GM08714 (cell line): ENCODE measurements around the gene KIF5B.
"Not testable (repeated sequence)": the region's sequence is repeated elsewhere in the genome, so short reads cannot be mapped to it uniquely, and the experiment has no call there.

Source experiments
- H3K4me3 ChIP-seq: fragments of 200-500 bp; sonication (Bioruptor generic); 2 replicates; pipeline ENCODE4 v1.5.1; 2014; ENCODE audit warnings: mild to moderate bottlenecking, low read length, inconsistent platforms
- ZNF274 ChIP-seq: IDR thresholded peaks from 2 replicates; pipeline ENCODE4 v1.6.1; 2012; ENCODE audit warnings: mild to moderate bottlenecking, low read depth, low read length

The KIF5B gene

DNA sequence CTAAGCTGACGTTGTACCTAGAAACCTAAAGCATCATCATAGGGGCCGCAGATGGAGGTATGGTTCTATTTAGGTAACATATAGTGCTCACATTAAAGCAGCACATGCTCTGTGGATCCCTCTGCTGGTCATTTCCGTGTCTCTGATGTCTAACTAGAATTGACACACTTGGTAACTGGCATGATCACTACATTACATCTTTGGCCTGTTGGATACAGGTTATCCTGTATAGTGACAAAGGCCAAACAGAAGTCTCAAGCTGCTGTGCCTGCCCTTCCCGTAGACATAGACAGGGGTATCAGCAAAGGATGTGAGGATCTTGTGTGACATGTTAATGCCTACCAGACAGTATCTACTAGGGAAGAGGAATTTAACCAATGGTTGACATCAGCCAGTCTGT is 51.2 kb downstream of the KIF5B start:
- no peak for TF ChIP-seq ZNF274
- no peak overlapping the region for H3K4me3 ChIP-seq

DNA sequence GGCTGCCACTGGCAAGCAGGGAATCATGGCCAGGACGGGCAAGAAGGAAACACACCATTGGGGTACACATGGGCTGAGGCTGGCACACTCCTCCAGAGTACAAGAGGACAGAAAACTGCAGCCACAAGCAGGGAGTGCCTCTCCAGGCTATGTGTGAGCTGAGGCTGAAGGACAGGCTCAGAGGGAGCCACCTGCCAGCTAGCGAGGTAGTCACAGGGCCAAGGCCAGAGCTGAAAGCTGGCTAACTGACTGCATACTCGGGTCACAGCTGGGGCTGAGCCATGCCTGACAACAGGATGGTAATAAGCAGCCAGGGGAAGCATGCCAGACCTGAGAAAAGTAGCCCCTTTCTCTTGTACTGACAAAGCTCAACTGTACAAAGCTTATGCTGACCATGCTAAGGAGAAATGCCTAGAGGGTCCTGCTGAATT is 52.0 kb downstream of the KIF5B start:
- no peak overlapping the region for H3K4me3 ChIP-seq
- TF ChIP-seq ZNF274: no peak

DNA sequence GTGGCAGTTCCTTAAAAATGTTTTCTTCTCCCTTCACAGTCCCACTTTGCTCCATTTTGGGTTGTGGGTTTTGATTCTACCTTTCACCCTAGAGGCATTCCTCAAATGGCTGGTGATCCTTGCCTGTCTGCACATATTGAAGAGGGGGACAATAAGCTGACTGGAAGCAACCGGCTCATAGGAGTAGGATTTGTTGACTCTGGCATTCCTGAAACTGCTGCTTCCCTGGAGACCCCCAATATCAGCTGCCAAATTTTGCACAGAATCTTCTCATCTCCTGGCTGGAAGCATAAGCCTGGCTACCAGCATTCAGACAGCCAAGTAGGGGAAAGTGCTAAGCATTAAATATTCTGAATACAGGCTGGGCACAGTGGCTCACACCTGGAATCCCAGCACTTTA is 53.7 kb downstream of the KIF5B start:
- H3K4me3 ChIP-seq: no peak overlapping the region
- TF ChIP-seq ZNF274: no peak

DNA sequence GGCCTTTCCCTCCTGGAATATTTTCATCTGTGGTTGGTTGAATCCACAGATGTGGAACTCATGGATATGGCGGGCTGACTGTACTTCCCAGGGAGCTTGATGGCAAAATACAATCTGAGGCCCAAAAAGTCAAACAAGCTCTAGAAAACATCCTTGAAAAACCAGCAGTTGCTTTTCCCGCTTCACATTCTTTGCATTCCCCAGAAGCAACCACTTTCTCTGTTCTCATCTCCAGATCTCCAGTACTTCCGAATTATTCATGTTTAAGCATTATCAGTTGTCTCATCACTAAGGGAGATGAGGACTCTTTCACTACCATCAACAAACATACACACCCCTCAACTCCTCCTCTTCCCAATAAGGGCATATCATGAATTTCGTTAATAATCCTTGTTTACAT is 55.3 kb downstream of the KIF5B start:
- TF ChIP-seq ZNF274: no peak
- no peak overlapping the region for H3K4me3 ChIP-seq

DNA sequence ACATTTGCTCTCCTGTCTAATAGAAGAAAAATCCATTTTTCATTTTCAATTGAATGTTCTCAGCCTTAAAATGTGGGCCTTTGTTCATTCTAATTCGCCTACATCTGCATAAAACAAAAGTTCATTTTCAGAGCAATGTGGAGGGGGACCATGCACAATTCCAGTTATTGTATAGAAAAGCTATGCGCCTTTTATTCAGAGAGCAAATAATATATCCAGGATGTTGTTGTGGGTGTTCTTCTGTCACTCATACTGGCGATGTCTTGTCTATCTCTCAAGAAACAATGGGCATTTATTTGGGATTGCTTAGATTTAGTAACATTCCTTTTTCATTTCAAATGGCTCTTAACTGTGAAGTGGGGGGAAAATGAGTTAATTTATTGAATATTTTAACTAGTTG is 56.4 kb downstream of the KIF5B start:
- no peak for TF ChIP-seq ZNF274
- H3K4me3 ChIP-seq: no peak overlapping the region

DNA sequence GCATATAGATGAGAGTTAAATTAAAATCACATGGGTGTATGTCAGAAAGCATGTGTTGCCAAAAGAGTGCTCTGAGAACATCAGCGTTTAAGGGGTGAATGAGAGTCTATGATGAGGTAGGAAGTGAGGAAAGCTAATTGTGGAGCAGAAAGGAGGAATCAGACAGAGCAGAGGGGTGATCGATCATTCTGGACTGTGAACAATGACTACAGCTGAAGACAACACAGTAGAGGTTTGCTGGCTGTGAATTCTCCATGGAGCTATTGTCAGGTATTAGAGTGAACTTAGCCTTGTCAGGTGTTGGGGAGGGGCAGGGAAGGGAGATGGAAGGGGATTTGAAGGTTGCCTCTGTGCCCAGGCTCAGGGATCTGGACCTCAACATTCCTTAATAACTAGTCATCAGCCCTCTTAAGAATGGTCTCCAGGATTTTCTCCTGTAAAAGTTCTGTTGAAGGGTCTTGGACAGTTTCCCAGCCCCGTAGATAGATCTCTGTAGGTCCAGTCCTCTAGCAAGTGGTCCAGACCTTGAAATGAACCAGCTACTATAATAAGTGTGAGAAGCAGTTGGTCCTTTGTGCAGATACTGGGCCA is 57.1 kb downstream of the KIF5B start:
- TF ChIP-seq ZNF274: no peak
- H3K4me3 ChIP-seq: no peak overlapping the region

DNA sequence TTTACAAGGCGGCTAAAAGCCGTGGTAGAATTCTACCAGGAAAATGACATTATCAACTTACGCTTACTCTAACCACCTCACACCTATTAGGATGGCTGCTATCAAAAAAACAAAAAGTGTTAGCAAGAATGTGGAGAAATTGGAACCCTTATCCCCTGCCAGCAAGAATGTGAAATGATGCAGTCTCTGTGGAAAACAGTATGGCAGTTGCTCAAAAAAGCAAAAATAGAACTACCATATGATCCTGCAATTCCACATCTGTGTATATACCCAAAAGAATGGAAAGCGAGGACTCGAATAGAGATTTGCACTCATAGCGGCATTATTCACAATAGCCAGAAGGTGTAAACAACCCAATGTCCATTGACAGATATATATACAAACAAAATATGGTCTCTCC is 61.3 kb downstream of the KIF5B start:
- H3K4me3 ChIP-seq: no peak overlapping the region
- no peak for TF ChIP-seq ZNF274

DNA sequence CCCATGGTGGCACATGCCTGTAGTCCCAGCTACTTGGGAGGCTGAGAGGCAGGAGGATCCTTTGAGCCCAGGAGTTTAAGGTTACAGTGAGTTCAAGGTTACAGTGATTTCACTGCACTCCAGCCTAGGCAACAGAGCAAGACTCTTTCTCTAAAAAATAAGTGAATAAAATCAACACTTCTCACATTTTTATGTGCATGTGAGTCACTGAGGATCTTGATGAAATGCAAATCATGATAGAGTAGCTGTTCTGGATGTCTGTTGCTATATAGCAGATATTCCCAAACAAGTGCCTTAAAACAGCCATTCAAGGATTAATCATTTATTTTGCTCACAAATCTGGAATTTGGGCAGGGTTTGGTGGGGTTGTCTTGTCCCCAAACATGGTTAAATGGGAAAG is 65.3 kb downstream of the KIF5B start:
- H3K4me3 ChIP-seq: no peak overlapping the region
- TF ChIP-seq ZNF274: no peak

DNA sequence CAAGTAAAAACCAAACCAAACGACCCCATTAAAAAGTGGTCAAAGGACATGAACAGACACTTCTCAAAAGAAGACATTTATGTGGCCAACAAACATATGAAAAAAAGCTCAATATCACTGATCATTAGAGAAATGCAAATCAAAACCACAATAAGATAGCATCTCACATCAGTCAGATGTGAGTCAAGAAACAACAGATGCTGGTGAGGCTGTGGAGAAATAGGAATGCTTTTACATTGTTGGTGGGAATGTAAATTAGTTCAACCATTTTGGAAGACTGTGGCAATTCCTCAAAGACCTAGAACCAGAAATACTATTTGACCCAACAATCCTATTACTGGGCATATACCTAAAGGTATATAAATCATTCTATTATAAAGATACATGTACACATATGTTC is 68.4 kb downstream of the KIF5B start:
- not testable (repeated sequence) for H3K4me3 ChIP-seq

DNA sequence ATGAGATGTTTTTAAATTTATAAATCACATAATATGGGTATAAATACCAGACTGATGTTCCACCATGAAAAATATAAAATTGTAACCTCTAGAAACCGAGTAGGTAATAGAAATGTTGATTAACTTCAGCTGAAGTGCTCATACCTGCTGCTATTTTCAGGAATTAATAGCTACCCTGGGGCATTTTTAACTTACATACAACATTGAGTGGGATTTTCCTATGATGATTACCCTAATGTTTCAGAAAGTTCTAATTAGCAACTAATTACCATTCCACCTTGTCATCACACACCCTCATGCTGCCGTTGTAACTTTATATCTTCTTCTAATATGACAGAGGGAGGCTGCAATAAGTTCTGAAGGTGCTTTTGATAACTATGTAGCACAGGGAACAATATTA is 74.1 kb downstream of the KIF5B start:
- no peak overlapping the region for H3K4me3 ChIP-seq
- TF ChIP-seq ZNF274: no peak

DNA sequence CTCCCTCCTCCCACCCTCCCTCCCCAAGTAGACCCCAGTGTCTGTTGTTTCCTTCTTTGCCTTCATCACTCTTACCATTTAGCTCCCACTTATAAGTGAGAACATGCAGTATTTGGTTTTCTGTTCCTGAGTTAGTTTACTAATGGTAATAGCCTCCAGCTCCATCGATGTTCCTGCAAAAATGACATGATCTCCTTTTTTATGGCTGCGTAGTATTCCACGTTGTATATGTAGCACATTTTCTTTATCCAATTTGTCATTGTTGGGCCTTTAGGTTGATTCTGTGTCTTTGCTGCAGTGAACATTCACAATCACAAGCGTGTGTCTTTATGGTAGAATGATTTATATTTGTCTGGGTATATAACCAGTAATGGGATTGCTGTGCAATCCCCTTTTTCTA is 75.8 kb downstream of the KIF5B start:
- no peak for TF ChIP-seq ZNF274

DNA sequence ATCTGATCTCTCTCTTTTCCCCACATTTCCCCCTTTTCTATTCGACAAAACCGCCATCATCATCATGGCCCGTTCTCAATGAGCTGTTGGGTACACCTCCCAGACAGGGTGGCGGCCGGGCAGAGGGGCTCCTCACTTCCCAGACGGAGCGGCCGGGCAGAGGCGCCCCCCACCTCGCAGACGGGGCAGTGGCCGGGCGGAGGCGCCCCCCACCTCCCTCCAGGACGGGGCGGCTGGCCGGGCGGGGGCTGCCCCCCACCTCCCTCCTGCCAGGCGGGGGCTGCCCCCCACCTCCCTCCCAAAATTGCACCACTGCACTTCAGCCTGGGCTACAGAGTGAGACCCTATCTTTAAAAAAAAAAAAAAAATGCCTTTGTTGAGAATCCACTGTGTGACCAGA is 77.2 kb downstream of the KIF5B start:
- not testable (repeated sequence) for H3K4me3 ChIP-seq

More for the DNA sequence above, 75.8 kb downstream of the KIF5B start:
- H3K4me3 ChIP-seq: no peak overlapping the region

DNA sequence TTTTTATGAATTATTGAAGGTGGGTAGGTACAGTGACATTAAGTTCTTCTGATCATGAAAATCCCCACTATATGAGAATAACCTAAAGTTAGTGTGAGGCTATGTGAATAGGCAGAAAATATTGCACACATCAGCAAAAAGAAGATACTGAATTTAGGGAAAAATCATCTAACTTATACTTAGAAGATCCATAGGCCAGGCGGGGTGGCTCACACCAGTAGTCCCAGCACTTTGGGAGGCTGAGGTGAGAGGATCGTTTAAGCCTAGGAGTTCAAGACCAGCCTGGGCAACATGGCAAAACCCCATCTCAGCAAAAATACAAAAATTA is 78.1 kb downstream of the KIF5B start:
- TF ChIP-seq ZNF274: no peak

DNA sequence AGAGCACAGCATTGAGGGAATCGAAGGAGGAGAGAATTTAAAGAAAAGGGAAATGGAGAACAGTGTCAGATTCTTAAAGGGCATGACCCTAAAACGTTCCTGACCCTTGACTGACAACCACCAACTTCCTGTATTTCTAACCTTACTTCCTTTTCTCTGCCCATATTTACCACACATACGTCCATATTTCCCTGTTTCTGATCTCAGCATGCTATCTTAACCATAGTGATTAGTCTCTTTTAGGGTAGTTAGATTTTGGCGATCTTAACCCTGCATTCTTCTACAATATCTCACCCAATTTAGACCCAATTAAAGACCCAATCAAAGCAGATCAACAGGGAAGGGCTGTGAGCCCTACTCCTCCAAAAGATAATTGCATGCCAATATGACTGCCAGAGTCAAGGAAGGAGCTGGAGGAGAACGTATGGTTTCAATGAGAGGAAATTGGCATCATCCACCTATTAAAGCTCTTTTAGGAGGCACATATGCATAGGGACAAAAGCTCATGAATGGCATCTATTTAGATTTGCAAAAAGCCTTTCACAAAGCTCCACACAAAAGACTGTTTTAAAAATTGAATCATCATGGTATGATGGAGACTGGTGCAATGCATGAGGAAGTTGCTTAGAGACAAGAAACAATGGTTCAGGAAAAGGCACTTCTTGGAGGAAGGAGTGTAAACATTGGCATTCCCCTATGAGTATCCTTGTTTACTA is 78.6 kb downstream of the KIF5B start:
- H3K4me3 ChIP-seq: no peak overlapping the region
- no peak for TF ChIP-seq ZNF274

More for the DNA sequence above, 78.1 kb downstream of the KIF5B start:
- H3K4me3 ChIP-seq: no peak overlapping the region

DNA sequence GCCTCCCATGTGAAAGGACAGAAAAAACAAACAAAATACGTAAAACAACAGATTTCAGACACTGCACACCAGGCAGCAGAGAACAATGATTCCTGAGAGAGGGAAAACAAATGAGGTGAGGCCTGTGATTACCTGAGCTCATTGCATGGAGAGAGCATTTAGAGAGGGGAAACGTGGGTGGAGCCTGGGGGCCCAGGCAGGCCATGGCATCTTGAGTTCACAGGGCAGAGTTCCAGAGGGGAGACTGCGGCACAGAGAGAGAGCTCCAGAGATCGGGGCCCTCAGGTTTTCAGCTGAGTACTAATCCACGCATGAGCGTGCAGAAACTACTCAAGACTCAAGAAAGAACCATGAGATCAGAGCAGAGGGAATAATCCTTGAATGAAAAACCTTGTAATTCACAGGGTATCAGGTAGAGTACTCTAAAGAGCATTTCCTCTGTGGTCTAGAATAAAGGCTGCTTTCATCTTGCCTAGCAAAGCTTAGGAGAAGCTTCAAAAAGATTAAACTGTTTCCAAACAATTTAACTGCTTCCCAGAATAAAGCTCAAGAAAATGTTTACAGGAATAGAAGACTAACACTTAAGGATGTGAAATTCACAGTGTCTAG is 81.0 kb downstream of the KIF5B start:
- no peak for TF ChIP-seq ZNF274
- no peak overlapping the region for H3K4me3 ChIP-seq
